CD4-positive, alpha-beta T cell (primary cell): ENCODE measurements around the gene ANKRD33B. TPM values are rescaled to one million over a fixed set of nuclear protein-coding genes. Genes with fewer than 3 reads are reported as not detected.

ENCODE experiments used
- ATAC-seq: fragments of 200-7000 bp; cut with Tn5 transposase; one replicate; pipeline ENCODE4 v1.10.0; 2022; ENCODE audit warnings: mild to moderate bottlenecking; ENCODE audit not compliant: poor library complexity
- CTCF ChIA-PET: fragments of 350-600 bp; sonication (Branson Sonifier 250); formaldehyde crosslinking; loops from one replicate; lab custom pipeline; 2021; ENCODE audit warnings: antibody characterized with exemption, inconsistent platforms; lab: Charles Lee
- POLR2A ChIA-PET: fragments of 350-600 bp; sonication (Branson Sonifier 250); formaldehyde crosslinking; loops from one replicate; lab custom pipeline; 2021; ENCODE audit warnings: antibody characterized with exemption, inconsistent platforms; lab: Charles Lee
- DNase-seq, 14 experiments: peaks; one replicate each; pipeline ENCODE4 v3.0.0-alpha.2; 2013 to 2020; ENCODE audit warnings: mixed read lengths in 2 of 14
- H3K27ac ChIP-seq, 2 donors: one replicate each; pipeline versions ENCODE4 v1.5.1 to v1.7.0; 2013; ENCODE audit warnings: low read length in 2 of 2, low read depth in 1 of 2, mild to moderate bottlenecking in 1 of 2
- H3K27me3 ChIP-seq, 2 experiments: 1 replicate in 1 of 2; 2 replicates in 1 of 2; pipeline versions ENCODE4 v1.6.1 to v1.7.0; 2013; ENCODE audit warnings: low read length in 2 of 2, control low read depth in 1 of 2, mild to moderate bottlenecking in 1 of 2, moderate library complexity in 1 of 2; ENCODE audit not compliant: insufficient read depth in 2 of 2, control insufficient read depth in 1 of 2
- H3K36me3 ChIP-seq: one replicate; pipeline ENCODE4 v1.6.1; 2013; ENCODE audit warnings: low read length, control low read depth; ENCODE audit not compliant: insufficient read depth
- H3K4me1 ChIP-seq: one replicate; pipeline ENCODE4 v1.6.1; 2013; ENCODE audit warnings: low read length, control low read depth; ENCODE audit not compliant: insufficient read depth
- H3K4me3 ChIP-seq: one replicate; pipeline ENCODE4 v1.5.1; 2013; ENCODE audit warnings: mild to moderate bottlenecking, low read length, moderate library complexity
- H3K9me3 ChIP-seq, 2 experiments: 1 replicate in 1 of 2; 2 replicates in 1 of 2; pipeline versions ENCODE4 v1.6.1 to v1.7.0; 2013; ENCODE audit warnings: low read length in 2 of 2, mild to moderate bottlenecking in 2 of 2, control low read depth in 1 of 2, moderate library complexity in 1 of 2; ENCODE audit not compliant: control insufficient read depth in 1 of 2, insufficient read depth in 1 of 2
- H3K27ac Mint-ChIP-seq: one replicate; pipeline ENCODE4 v1.8.0; 2020; ENCODE audit warnings: mixed read lengths
- H3K27me3 Mint-ChIP-seq: one replicate; pipeline ENCODE4 v1.8.0; 2021; ENCODE audit warnings: mixed read lengths
- H3K36me3 Mint-ChIP-seq: one replicate; pipeline ENCODE4 v1.8.0; 2021; ENCODE audit warnings: low read depth, mixed read lengths
- H3K4me1 Mint-ChIP-seq: one replicate; pipeline ENCODE4 v1.8.0; 2021; ENCODE audit warnings: low read depth, mixed read lengths
- H3K4me3 Mint-ChIP-seq: one replicate; pipeline ENCODE4 v1.8.0; 2020; ENCODE audit warnings: mild to moderate bottlenecking, mixed read lengths
- H3K9me3 Mint-ChIP-seq: one replicate; pipeline ENCODE4 v1.8.0; 2020; ENCODE audit warnings: mixed read lengths
- intact Hi-C, 2 experiments: fragments of 100-400 bp; cut with DNase I in 1 of 2; cut with micrococcal nuclease in 1 of 2; formaldehyde crosslinking; loops; one replicate each; pipeline versions ENCODE4 v1.15.1 to v1.9.0; 2023 to 2025; cut with DNase I, micrococcal nuclease
- total RNA-seq, 174 experiments: library from RNA in 2 of 174; stranded (reverse) in 2 of 174; gene quantifications; one replicate each; pipeline ENCODE4 v1.2.3 and lab custom pipeline; 2021 to 2026
- TF ChIP-seq, protein P1 (sequence below): fragments of 200-600 bp; IDR thresholded peaks from one replicate; pipeline ENCODE4 v1.8.0; 2022; ENCODE audit warnings: antibody characterized with exemption, mild to moderate bottlenecking

ANKRD33B gene
- total RNA-seq, 2 experiments from 2014 or later = 0.99 to 1.3 TPM

DNA sequence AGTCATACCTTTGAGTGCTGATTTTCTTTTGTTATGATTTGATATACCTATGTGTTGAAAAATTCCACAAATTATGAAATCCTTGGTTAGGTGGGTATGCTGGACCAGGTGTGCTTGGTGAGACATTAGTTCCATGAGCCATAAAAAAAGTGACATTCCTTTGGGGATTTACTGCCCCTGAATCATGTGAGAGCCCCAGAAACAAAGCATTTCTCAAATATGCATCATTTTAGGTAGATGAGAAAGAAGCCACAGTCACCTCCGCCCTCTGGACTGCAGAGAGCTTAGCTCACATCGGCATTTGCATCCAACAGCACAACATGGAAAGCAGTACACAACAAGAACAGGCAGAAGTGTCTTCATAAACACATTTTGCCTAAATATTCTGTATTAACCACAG is 141.9 kb downstream of the ANKRD33B start:
- ChIA-PET POLR2A (no interaction called here), CTCF (no interaction called here)
- Histone ChIP-seq H3K27ac (no peak overlapping the region), H3K4me3 (no peak overlapping the region), H3K4me1 (peaks cover 15% of the 10 kb centered on the region), H3K9me3 (no peaks in the 10 kb centered on the region), H3K27me3 (no peaks in the 10 kb centered on the region), H3K36me3 (peaks cover 9% of the 10 kb centered on the region)
- no peak for DNase-seq
- H3K27me3 Mint-ChIP-seq = no peaks in the 10 kb centered on the region
- no peak for ATAC-seq
- no peak overlapping the region for H3K27ac Mint-ChIP-seq
- peaks cover 8% of the 10 kb centered on the region for H3K36me3 Mint-ChIP-seq
- no peak overlapping the region for H3K4me3 Mint-ChIP-seq
- TF ChIP-seq, protein P1, sequence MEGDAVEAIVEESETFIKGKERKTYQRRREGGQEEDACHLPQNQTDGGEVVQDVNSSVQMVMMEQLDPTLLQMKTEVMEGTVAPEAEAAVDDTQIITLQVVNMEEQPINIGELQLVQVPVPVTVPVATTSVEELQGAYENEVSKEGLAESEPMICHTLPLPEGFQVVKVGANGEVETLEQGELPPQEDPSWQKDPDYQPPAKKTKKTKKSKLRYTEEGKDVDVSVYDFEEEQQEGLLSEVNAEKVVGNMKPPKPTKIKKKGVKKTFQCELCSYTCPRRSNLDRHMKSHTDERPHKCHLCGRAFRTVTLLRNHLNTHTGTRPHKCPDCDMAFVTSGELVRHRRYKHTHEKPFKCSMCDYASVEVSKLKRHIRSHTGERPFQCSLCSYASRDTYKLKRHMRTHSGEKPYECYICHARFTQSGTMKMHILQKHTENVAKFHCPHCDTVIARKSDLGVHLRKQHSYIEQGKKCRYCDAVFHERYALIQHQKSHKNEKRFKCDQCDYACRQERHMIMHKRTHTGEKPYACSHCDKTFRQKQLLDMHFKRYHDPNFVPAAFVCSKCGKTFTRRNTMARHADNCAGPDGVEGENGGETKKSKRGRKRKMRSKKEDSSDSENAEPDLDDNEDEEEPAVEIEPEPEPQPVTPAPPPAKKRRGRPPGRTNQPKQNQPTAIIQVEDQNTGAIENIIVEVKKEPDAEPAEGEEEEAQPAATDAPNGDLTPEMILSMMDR = no peak
- peaks cover 41% of the 10 kb centered on the region for H3K4me1 Mint-ChIP-seq
- intact Hi-C loops = no loop called here
- H3K9me3 Mint-ChIP-seq = no peaks in the 10 kb centered on the region

DNA sequence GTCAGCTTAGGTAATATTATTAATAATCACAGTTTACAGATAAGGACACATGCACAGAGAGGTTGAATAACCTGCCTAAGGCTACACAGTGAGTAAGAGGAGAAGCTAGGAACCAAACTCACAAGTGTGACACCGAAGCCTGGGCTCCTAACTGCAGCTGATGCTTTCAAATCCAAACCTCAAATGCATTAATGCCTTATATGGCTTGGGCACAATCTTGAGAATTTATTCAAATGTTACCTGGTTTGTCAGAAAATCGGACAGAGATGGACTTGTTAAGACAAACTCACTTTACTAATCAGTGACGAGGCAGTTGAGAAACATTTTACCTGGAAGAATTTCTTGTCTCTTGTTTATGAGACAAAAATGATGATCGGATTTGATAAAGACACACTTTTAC is 142.5 kb downstream of the ANKRD33B start:
- CTCF ChIA-PET = no interaction called here
- intact Hi-C loops = no loop called here

More for the DNA sequence above, 142.5 kb downstream of the ANKRD33B start:
- H3K9me3 ChIP-seq = no peaks in the 10 kb centered on the region
- POLR2A ChIA-PET = no interaction called here
- Mint-ChIP-seq H3K4me3 (no peak overlapping the region), H3K36me3 (peaks cover 8% of the 10 kb centered on the region), H3K4me1 (peaks cover 41% of the 10 kb centered on the region), H3K27me3 (no peaks in the 10 kb centered on the region), H3K27ac (no peak overlapping the region), H3K9me3 (no peaks in the 10 kb centered on the region)
- H3K27ac ChIP-seq = no peak overlapping the region
- DNase-seq = no peak
- no peak for ATAC-seq
- TF ChIP-seq, protein P1 = no peak
- H3K36me3 ChIP-seq = peaks cover 9% of the 10 kb centered on the region
- H3K4me1 ChIP-seq = peaks cover 15% of the 10 kb centered on the region
- H3K4me3 ChIP-seq = no peak overlapping the region
- no peaks in the 10 kb centered on the region for H3K27me3 ChIP-seq

Other genes starting within 250 kb of the ANKRD33B start
- gene MARCHF6, start 210.4 kb upstream of the ANKRD33B start, total RNA-seq = 100 to 1,000 TPM; 176 to 182 TPM
- gene ROPN1L, start 122.2 kb upstream of the ANKRD33B start, total RNA-seq = under 1 TPM; 0.42 to 0.58 TPM
- gene DAP, start 197.2 kb downstream of the ANKRD33B start, total RNA-seq = 10 to 100 TPM; 33.6 to 35.2 TPM